ENCODE data around the gene UBQLN3. TPM values are rescaled to one million over a fixed set of nuclear protein-coding genes. Genes with fewer than 3 reads are reported as not detected.

UBQLN3 gene
- total and polyA plus RNA-seq, 9 donors: 0.30 to 10.6 (median 1.0) TPM; not detected in 2

DNA sequence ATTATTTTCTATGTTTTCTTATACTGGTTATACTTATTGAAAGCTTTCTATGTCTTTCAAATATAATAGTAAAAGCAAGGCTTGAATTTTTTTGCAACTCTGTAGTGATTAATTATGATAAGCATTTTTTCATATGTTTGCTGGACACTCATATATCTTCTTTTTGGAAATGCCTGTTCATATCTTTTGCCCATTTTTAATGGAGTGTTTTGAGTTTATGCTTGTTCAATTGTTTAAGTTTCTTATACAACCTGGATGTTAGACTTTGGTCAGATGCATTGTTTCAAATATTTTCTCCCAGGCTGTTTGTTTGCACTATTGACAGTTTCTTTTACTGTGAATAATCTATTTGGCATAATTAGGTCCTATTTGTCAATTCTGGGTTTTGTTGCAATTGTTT is 26.7 kb upstream of the UBQLN3 start:
- Histone ChIP-seq H3K4me3 (no peak overlapping the region), H3K9me3 (no peaks in the 10 kb centered on the region), H3K27ac (no peak overlapping the region), H3K27me3 (no peaks in the 10 kb centered on the region), H3K36me3 (no peaks in the 10 kb centered on the region), H3K4me1 (ENCODE audit: insufficient read depth) (peaks cover under 1% of the 10 kb centered on the region)
- no peak for DNase-seq
- intact Hi-C loops (cut with DNase I): no loop called here
- no peak for TF ChIP-seq EP300 (IDR thresholded peaks at IDR 0.05)
- TF ChIP-seq POLR2A (IDR thresholded peaks at IDR 0.05): no peak
- TF ChIP-seq, protein P1, sequence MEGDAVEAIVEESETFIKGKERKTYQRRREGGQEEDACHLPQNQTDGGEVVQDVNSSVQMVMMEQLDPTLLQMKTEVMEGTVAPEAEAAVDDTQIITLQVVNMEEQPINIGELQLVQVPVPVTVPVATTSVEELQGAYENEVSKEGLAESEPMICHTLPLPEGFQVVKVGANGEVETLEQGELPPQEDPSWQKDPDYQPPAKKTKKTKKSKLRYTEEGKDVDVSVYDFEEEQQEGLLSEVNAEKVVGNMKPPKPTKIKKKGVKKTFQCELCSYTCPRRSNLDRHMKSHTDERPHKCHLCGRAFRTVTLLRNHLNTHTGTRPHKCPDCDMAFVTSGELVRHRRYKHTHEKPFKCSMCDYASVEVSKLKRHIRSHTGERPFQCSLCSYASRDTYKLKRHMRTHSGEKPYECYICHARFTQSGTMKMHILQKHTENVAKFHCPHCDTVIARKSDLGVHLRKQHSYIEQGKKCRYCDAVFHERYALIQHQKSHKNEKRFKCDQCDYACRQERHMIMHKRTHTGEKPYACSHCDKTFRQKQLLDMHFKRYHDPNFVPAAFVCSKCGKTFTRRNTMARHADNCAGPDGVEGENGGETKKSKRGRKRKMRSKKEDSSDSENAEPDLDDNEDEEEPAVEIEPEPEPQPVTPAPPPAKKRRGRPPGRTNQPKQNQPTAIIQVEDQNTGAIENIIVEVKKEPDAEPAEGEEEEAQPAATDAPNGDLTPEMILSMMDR (IDR thresholded peaks at IDR 0.05): no peak

- intact Hi-C loops (cut with DNase I): no loop called here
- H3K9me3 ChIP-seq: no peaks in the 10 kb centered on the region
- no peaks in the 10 kb centered on the region for H3K27me3 ChIP-seq
- no peak for DNase-seq
- TF ChIP-seq POLR2A (IDR thresholded peaks at IDR 0.05): no peak
- TF ChIP-seq, protein P1 (IDR thresholded peaks at IDR 0.05): no peak
- TF ChIP-seq EP300 (IDR thresholded peaks at IDR 0.05): no peak
- 20 to 36% (median 22%) methylated on average over 1 of the region's 1 CpG for WGBS, 3 donors
- H3K4me3 ChIP-seq: no peak overlapping the region
- peaks cover 5% of the 10 kb centered on the region for H3K4me1 ChIP-seq (ENCODE audit: insufficient read depth)
- H3K36me3 ChIP-seq: no peaks in the 10 kb centered on the region
- H3K27ac ChIP-seq: no peak overlapping the region
Measured at GRCh38 chr11:5534046-5534445, 24.3 kb upstream of the UBQLN3 start.

DNA sequence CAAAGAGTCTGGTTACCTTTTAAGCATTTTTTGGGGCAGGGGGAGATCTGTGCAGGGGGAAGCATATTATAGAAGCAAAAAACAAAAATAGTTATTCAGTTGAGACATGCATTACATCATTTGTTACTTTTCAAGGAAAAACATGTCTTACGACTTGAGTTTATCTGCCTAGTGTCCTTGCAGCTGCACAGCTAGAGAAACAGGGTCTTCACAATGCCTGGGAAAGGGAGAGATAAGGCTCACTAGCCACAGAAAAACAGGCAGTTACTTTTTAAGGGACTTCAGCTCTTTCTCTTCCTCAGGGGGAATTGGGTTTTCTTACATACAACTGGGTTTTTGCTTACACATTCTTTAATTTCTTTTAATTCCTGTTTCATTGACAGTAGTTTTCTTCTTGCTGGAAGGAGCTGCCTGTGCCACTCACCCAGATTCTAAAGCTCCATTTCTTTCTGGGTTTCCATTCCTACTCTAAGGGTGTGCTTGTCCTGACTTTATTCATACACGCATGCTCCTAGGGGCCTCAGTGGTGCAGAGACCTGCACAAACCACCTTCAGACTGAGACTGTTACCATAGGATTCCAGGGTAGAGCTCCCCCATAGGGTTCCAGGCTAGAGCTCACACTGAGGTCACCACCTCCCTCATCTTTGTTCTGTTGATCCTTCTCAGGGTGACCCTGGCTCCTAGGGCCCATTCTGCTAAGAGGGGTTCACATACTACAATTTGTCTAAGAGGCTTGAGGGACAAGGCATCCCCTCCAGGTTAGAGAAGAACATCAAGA is 21.5 kb upstream of the UBQLN3 start:
- TF ChIP-seq, protein P1 (IDR thresholded peaks at IDR 0.05): no peak
- TF ChIP-seq POLR2A (IDR thresholded peaks at IDR 0.05) (no peak), EP300 (IDR thresholded peaks at IDR 0.05) (no peak)
- no peaks in the 10 kb centered on the region for H3K27me3 ChIP-seq
- intact Hi-C loops (cut with DNase I): no loop called here
- H3K36me3 ChIP-seq: no peaks in the 10 kb centered on the region
- 25 to 42% (median 25%) methylated on average over 2 of the region's 2 CpGs for WGBS, 3 donors
- DNase-seq: no peak
- no peaks in the 10 kb centered on the region for H3K9me3 ChIP-seq
- H3K4me3 ChIP-seq: no peak overlapping the region
- H3K27ac ChIP-seq: no peak overlapping the region
- peaks cover 5% of the 10 kb centered on the region for H3K4me1 ChIP-seq (ENCODE audit: insufficient read depth)

GRCh38 chr11:5528495-5528894 is 18.7 kb upstream of the UBQLN3 start:
- Histone ChIP-seq H3K36me3 (no peaks in the 10 kb centered on the region), H3K4me3 (no peak overlapping the region), H3K9me3 (no peaks in the 10 kb centered on the region), H3K4me1 (ENCODE audit: insufficient read depth) (peaks cover 5% of the 10 kb centered on the region), H3K27ac (no peak overlapping the region), H3K27me3 (no peaks in the 10 kb centered on the region)
- WGBS, 3 donors: 58 to 77% (median 66%) methylated on average over 1 of the region's 1 CpG
- no peak for DNase-seq
- intact Hi-C loops (cut with DNase I): no loop called here
- no peak for TF ChIP-seq POLR2A (IDR thresholded peaks at IDR 0.05)
- no peak for TF ChIP-seq EP300 (IDR thresholded peaks at IDR 0.05)

- no peak overlapping the region for H3K27ac ChIP-seq
- DNase-seq: no peak
- H3K36me3 ChIP-seq: no peaks in the 10 kb centered on the region
- no peak for TF ChIP-seq EP300 (IDR thresholded peaks at IDR 0.05)
- TF ChIP-seq, protein P1 (IDR thresholded peaks at IDR 0.05): no peak
- no peak for TF ChIP-seq POLR2A (IDR thresholded peaks at IDR 0.05)
- WGBS, 3 donors: 94 to 96% (median 96%) methylated on average over 5 of the region's 5 CpGs
- no peak overlapping the region for H3K4me3 ChIP-seq
- no peaks in the 10 kb centered on the region for H3K27me3 ChIP-seq
- intact Hi-C loops (cut with DNase I): no loop called here
- no peaks in the 10 kb centered on the region for H3K9me3 ChIP-seq
- peaks cover 5% of the 10 kb centered on the region for H3K4me1 ChIP-seq (ENCODE audit: insufficient read depth)
Measured at GRCh38 chr11:5527716-5528115, 18.0 kb upstream of the UBQLN3 start.
